H1 (cell line): ENCODE data around the gene MCF2L2. TPM values are rescaled to one million over a fixed set of nuclear protein-coding genes. Genes with fewer than 3 reads are reported as not detected.

Source experiments
- polyA plus RNA-seq, 7 experiments: library from polyadenylated mRNA; depleted of rRNA in 3 of 7; stranded (reverse) in 5 of 7; unstranded in 2 of 7; fragments of >200 nt in 5 of 7; fragments of 200-250 nt in 2 of 7; gene quantifications; 1 replicate in 5 of 7; 2 replicates in 1 of 7; 4 replicates in 1 of 7; pipeline versions ENCODE4 v1.2.1 to v1.2.3, GENCODE V29; 2011 to 2013; ENCODE audit warnings: missing spikeins in 2 of 7, mixed read lengths in 2 of 7
- total RNA-seq: library from RNA; stranded (reverse); fragmentation: NEBNext Ultra II Directional; extraction: Animal tissue kit (Norgen Biotek cat#: 25700); gene quantifications from 2 replicates; pipeline ENCODE4 v1.2.1, GENCODE V29; 2021
- TF ChIP-seq, protein P1 (sequence below): fragments of 300-600 bp; sonication (generic); IDR thresholded peaks from 2 replicates; pipeline ENCODE4 v1.7.1; 2012; ENCODE audit warnings: low read length, moderate library complexity, mild to moderate bottlenecking, inconsistent platforms; ENCODE audit not compliant: insufficient replicate concordance

The MCF2L2 gene
- total and polyA plus RNA-seq, 2 of the 8 experiments (the other 6 are each of a cell fraction or from before 2014, with no cell fraction given), result 4.1 to 13.7 TPM

GRCh38 chr3:183328164-183328563, 100.3 kb downstream of the MCF2L2 start (continued):
- TF ChIP-seq, protein P1, sequence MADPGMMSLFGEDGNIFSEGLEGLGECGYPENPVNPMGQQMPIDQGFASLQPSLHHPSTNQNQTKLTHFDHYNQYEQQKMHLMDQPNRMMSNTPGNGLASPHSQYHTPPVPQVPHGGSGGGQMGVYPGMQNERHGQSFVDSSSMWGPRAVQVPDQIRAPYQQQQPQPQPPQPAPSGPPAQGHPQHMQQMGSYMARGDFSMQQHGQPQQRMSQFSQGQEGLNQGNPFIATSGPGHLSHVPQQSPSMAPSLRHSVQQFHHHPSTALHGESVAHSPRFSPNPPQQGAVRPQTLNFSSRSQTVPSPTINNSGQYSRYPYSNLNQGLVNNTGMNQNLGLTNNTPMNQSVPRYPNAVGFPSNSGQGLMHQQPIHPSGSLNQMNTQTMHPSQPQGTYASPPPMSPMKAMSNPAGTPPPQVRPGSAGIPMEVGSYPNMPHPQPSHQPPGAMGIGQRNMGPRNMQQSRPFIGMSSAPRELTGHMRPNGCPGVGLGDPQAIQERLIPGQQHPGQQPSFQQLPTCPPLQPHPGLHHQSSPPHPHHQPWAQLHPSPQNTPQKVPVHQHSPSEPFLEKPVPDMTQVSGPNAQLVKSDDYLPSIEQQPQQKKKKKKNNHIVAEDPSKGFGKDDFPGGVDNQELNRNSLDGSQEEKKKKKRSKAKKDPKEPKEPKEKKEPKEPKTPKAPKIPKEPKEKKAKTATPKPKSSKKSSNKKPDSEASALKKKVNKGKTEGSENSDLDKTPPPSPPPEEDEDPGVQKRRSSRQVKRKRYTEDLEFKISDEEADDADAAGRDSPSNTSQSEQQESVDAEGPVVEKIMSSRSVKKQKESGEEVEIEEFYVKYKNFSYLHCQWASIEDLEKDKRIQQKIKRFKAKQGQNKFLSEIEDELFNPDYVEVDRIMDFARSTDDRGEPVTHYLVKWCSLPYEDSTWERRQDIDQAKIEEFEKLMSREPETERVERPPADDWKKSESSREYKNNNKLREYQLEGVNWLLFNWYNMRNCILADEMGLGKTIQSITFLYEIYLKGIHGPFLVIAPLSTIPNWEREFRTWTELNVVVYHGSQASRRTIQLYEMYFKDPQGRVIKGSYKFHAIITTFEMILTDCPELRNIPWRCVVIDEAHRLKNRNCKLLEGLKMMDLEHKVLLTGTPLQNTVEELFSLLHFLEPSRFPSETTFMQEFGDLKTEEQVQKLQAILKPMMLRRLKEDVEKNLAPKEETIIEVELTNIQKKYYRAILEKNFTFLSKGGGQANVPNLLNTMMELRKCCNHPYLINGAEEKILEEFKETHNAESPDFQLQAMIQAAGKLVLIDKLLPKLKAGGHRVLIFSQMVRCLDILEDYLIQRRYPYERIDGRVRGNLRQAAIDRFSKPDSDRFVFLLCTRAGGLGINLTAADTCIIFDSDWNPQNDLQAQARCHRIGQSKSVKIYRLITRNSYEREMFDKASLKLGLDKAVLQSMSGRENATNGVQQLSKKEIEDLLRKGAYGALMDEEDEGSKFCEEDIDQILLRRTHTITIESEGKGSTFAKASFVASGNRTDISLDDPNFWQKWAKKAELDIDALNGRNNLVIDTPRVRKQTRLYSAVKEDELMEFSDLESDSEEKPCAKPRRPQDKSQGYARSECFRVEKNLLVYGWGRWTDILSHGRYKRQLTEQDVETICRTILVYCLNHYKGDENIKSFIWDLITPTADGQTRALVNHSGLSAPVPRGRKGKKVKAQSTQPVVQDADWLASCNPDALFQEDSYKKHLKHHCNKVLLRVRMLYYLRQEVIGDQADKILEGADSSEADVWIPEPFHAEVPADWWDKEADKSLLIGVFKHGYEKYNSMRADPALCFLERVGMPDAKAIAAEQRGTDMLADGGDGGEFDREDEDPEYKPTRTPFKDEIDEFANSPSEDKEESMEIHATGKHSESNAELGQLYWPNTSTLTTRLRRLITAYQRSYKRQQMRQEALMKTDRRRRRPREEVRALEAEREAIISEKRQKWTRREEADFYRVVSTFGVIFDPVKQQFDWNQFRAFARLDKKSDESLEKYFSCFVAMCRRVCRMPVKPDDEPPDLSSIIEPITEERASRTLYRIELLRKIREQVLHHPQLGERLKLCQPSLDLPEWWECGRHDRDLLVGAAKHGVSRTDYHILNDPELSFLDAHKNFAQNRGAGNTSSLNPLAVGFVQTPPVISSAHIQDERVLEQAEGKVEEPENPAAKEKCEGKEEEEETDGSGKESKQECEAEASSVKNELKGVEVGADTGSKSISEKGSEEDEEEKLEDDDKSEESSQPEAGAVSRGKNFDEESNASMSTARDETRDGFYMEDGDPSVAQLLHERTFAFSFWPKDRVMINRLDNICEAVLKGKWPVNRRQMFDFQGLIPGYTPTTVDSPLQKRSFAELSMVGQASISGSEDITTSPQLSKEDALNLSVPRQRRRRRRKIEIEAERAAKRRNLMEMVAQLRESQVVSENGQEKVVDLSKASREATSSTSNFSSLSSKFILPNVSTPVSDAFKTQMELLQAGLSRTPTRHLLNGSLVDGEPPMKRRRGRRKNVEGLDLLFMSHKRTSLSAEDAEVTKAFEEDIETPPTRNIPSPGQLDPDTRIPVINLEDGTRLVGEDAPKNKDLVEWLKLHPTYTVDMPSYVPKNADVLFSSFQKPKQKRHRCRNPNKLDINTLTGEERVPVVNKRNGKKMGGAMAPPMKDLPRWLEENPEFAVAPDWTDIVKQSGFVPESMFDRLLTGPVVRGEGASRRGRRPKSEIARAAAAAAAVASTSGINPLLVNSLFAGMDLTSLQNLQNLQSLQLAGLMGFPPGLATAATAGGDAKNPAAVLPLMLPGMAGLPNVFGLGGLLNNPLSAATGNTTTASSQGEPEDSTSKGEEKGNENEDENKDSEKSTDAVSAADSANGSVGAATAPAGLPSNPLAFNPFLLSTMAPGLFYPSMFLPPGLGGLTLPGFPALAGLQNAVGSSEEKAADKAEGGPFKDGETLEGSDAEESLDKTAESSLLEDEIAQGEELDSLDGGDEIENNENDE, result no peak
